ENCODE measurements around the gene MAFB. TPM values are rescaled to one million over a fixed set of nuclear protein-coding genes. Genes with fewer than 3 reads are reported as not detected.

The MAFB gene
- total and polyA plus RNA-seq, 11 donors: 2.0 to 62.1 (median 7.8) TPM

DNA sequence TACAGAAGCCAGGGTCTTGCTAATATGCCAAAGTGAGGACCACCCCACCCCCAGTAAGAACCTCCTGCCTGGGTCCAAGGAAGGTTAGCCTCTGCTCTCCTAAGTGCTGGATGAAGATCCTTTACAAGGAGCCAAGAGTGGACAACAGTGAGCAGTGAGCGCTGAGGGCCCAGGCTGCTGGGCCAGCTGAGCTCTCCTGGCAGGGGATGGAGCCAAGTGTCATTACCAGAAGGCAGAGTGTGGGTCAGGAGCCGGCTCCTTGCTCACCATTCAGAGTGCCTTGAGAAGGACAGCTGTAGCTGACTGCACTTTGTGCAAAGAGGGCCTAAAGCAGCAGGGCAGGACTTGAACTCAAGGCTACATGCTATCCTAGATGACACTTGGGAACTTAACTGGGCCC, 16.9 kb downstream of the MAFB start:
- intact Hi-C loops (cut with DNase I): no loop called here
- ATAC-seq (no peak), DNase-seq (no peak)
- Histone ChIP-seq H3K4me3 (no peak overlapping the region), H3K9me3 (no peaks in the 10 kb centered on the region), H3K27me3 (peaks cover 0 to 14% (median 0%) of the 10 kb centered on the region in 9 donors), H3K36me3 (no peaks in the 10 kb centered on the region), H3K27ac (no peak overlapping the region), H3K4me1 (peaks cover 0 to 15% (median 0%) of the 10 kb centered on the region in 12 donors)
- TF ChIP-seq, protein P1, sequence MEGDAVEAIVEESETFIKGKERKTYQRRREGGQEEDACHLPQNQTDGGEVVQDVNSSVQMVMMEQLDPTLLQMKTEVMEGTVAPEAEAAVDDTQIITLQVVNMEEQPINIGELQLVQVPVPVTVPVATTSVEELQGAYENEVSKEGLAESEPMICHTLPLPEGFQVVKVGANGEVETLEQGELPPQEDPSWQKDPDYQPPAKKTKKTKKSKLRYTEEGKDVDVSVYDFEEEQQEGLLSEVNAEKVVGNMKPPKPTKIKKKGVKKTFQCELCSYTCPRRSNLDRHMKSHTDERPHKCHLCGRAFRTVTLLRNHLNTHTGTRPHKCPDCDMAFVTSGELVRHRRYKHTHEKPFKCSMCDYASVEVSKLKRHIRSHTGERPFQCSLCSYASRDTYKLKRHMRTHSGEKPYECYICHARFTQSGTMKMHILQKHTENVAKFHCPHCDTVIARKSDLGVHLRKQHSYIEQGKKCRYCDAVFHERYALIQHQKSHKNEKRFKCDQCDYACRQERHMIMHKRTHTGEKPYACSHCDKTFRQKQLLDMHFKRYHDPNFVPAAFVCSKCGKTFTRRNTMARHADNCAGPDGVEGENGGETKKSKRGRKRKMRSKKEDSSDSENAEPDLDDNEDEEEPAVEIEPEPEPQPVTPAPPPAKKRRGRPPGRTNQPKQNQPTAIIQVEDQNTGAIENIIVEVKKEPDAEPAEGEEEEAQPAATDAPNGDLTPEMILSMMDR (IDR thresholded peaks at IDR 0.05): no peak
- TF ChIP-seq POLR2A (IDR thresholded peaks at IDR 0.05): no peak
- 83 to 98% (median 95%) methylated on average over 1 to 2 of the region's 2 CpGs for WGBS, 4 donors

DNA sequence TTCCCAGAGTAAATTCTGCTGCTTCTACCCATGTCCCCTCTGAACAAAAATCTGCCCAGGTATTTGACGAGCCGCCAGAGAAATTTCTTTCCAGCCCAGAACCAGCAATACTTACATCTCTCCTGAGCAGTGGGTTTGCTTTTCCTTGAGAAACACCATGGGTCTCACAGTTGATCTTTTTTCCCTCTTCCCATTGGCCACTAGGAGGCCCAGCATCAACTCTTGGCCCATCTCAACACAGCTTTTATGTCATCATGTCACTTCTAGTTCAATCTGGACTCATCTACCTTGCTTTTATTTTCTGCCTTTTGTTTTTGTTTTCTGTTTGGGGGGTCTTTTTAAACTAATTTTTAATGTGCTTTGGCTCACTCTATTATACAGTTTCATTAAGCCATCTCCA, 18.8 kb downstream of the MAFB start:
- intact Hi-C loops (cut with DNase I): no loop called here
- Histone ChIP-seq H3K36me3 (no peaks in the 10 kb centered on the region), H3K4me1 (peaks cover 0 to 4% (median 0%) of the 10 kb centered on the region in 12 donors), H3K4me3 (no peak overlapping the region), H3K27ac (no peak overlapping the region), H3K9me3 (no peaks in the 10 kb centered on the region), H3K27me3 (peaks cover 0 to 14% (median 0%) of the 10 kb centered on the region in 9 donors)
- ATAC-seq: no peak
- no peak for TF ChIP-seq POLR2A (IDR thresholded peaks at IDR 0.05)
- TF ChIP-seq, protein P1 (IDR thresholded peaks at IDR 0.05): no peak
- WGBS, 4 donors: 94 to 100% (median 98%) methylated on average over 2 of the region's 2 CpGs
- no peak for DNase-seq

DNA sequence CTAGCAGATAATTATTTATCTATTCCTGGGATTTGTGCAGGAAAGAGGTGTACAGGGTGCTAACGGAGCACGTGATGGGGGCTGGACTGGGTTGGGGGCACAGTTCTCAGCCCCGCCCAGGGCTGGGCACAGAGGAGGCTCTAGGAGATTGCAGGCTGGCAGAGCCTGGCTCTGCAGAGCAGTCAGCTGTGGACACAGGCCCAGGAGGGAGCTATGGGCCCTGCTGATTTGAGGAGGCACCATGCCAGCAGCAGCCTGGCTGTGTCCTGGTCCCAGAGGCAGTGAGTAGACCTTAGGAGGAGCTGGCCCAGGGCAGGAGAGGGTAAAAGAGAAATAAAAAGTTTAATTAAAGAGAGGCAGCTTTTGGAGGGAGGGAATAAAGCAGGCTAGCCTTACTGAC, 19.3 kb downstream of the MAFB start:
- TF ChIP-seq, protein P1 (IDR thresholded peaks at IDR 0.05): no peak
- TF ChIP-seq POLR2A (IDR thresholded peaks at IDR 0.05): no peak
- ATAC-seq: peak; percentile 65 to 79 (median 74)
- WGBS, 4 donors: 71 to 86% (median 83%) methylated on average over 3 of the region's 3 CpGs
- Histone ChIP-seq H3K4me1 (no peaks in the 10 kb centered on the region), H3K36me3 (no peaks in the 10 kb centered on the region), H3K4me3 (no peak overlapping the region), H3K27me3 (peaks cover 0 to 14% (median 0%) of the 10 kb centered on the region in 9 donors), H3K9me3 (no peaks in the 10 kb centered on the region), H3K27ac (no peak overlapping the region)
- DNase-seq: peak in 1 of 5 donors; percentile 62
- intact Hi-C loops (cut with DNase I): no loop called here

DNA sequence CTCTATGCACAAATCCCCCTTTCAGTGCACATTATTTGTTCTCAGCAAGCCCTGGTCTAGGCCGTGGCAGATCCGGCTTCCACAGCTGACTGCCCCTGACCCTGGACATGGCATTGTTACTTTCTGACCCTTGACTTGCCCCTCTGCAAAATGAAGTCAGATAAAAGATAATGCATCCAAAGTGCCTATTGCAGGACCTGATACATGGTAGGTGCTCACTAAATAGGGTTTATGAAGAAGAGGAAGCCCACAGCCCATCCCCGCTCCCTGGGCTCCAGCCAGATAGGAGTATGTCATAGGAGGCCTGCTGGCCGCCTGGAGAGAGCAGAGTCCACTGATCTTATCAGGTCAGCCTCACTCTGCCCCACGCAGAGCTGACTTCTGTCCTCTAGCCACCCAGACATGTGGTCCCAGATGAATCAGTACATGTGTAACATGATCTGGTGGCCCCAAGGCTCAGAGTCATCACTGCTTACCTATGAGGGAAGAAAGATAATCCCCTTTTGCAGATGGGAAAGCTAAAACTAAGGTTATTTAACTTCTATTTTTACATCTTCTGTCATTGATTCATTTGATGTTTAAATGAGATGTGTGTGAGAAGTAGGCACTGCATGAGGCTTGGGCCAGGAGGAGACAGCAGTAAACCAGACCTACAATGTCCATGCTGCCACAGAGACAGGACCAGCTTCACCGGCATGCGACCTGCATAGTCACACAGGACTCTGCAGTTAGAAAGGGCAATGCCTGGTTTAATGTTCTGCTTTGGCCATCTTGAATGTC, 20.4 kb downstream of the MAFB start:
- no peaks in the 10 kb centered on the region for H3K36me3 ChIP-seq
- intact Hi-C loops (cut with DNase I): no loop called here
- TF ChIP-seq, protein P1 (IDR thresholded peaks at IDR 0.05): no peak
- no peak for TF ChIP-seq POLR2A (IDR thresholded peaks at IDR 0.05)
- ATAC-seq: no peak
- H3K27ac ChIP-seq: no peak overlapping the region
- H3K4me1 ChIP-seq: no peaks in the 10 kb centered on the region
- H3K27me3 ChIP-seq: peaks cover 0 to 13% (median 0%) of the 10 kb centered on the region in 9 donors
- DNase-seq: no peak
- WGBS, 4 donors: 83 to 85% (median 84%) methylated on average over 7 of the region's 7 CpGs
- no peaks in the 10 kb centered on the region for H3K9me3 ChIP-seq
- H3K4me3 ChIP-seq: no peak overlapping the region
